ENCODE results near the gene PAX4.

DNA sequence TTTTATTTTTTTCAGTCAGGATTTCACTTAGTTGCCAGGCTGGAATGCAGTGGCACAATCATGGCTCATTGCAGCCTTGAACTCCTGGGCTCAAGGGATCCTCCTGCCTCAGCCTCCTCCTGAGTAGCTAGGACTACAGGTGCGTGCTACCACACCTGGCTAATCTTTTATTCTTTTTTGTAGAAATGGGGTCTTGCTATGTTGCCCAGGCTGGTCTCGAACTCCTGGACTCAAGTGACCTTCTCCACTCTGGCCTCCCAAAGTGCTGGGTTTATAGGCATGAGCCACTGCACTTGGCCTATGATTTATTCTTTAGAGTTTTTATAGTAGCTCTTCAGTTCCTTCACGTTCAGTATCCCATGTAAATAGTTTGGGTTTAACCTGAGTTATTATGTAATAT is 39.6 kb upstream of the PAX4 start:
- TF ChIP-seq CHD1 (IDR thresholded peaks at IDR 0.05; ENCODE audit: low read depth, low read length) = no peak
- no peak for TF ChIP-seq POLR2A (IDR thresholded peaks at IDR 0.05; ENCODE audit: low read depth, low read length)
- no peak for TF ChIP-seq RCOR1 (IDR thresholded peaks at IDR 0.05; ENCODE audit: insufficient replicate concordance, low read length)

Data from IMR-90 (cell line).